Inferior parietal cortex (tissue), 1 donor: ENCODE data around the gene APH1B.
"Not testable (repeated sequence)": the region's sequence is repeated elsewhere in the genome, so short reads cannot be mapped to it uniquely, and the experiment has no call there.

Experiments
- DNase-seq: peaks from one replicate; pipeline ENCODE4 v3.0.0-alpha.2; 2016; ENCODE audit errors: extremely low spot score

APH1B gene

DNA sequence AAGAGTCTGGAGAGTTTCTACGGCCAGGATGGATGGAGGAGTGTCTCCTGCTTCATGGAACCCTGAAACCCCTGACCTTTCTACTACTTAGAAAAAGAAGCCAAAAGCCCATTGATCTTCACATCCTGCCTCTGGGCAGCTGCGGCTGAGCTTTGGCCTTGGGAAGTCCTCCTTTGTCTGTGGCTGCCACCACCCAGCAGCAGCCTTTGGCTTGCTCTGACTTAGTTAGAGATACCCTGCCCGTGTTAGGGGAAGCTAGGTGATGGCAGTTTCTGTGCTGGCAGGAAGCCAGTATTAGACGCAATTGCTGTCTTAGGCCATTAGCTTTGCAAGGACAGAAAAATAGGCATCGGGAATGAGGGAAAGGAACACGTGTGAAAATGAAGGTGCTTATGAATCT lies 18.8 kb downstream of the APH1B start:
- DNase-seq = no peak

DNA sequence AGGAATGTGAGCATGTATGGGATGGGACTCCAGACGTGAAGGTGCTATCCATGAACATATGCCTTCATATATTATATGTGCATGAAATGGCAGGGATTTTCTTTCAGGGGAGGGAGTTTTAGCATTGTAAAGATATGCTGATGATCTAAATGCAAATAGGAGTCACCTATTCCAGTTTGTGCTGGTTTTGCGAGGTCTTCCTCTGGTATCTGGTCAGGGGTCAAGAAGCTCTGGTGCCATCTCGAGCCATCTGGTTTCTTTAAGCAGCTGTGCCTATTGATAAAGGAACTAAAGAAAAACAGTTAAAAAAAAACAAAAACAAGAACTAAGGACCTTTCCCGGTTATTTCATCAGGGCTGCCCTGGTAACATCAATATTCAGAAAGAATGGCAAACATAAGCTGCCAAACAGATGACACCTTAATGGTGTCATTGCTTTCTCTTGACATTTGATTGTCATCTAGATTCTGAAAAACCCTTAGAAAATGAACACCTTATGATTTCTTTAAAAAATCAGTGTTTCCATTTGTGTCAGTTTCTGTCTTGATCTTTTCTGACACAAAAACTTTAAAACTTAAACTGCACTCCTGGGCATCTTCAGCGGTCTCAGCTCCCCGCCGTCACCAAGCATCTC lies 22.7 kb downstream of the APH1B start:
- DNase-seq = no peak

DNA sequence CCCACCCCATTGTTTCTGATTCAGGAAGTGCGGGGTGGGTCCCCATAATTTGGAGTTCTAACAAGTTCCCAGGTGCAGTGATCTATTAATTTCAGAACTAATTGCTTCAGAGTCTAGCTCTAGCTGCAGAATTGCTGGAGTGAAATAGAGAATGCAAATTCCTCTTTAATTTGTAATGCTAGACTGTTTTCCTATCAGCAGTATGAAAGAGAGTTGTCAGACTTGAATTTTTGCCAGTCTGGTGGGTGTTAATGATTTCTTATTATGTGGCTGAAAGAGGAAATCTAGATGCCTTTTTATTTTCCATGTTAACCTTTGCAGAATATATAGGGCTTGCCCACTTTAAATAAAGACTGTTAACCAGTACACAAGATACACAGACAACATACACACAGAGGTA lies 23.7 kb downstream of the APH1B start:
- DNase-seq = no peak

DNA sequence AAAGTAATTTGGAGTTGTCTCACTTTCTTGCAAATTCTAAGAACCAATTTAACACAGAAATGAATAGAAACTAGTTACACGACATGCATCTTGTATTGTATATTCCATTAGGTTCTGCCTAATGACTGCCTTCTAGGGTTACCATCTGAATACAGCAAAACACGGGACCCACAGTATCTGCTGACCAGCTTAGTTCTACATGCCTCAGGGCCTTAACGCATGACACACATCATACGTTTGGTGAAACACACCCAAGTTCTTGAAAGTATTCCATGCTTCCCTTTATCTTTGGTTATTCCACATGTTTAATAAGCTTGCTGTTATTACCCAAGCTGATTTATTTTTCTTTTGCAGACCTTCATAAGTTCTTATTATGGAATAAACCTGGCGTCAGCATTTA lies 27.9 kb downstream of the APH1B start:
- no peak for DNase-seq

DNA sequence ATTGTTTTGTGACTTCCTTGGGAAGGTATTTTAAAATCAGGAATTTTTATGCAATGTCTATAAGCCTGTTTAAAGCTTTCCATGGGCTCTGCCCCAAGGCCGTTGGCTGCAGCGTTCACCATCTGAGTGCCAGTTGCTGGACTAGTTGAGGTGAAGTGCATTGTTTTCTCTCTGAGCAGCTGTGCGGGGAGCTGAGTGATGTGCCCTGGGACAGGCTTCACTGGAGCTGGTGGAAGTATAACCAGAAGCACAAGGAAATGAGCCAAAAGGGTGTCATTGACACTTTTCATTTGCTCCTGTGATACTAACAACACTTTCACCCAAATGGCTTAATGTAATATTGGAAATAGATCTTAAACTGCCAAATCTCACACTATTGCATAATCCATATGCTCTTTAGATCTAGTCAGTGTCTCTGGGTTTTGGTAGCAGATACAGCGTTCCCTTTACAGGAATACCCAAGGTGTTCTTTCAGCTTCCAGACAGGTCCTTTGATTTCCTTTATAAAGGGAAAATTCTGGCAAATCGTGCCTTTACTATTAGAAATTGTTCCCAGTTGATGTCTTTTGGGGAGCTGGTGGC lies 29.2 kb downstream of the APH1B start:
- DNase-seq = no peak

DNA sequence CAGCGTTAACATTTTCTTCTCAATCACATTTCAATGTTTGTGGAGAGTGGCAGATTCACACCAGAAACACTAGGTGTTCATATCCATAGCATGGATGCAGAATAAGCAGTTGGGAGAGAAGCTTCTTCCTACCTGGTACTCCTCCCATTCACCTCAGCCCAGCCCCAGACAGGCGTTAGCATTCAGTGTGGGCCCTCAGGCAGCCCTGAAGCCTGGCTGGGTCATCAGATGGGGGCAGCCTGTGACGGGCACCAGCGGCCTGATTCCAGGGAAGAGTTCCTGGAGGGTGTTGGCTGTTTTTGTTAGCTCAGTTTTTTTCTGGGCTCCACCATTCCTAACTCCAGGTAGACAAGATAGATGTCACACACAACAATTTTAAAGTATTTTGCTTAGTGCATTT lies 31.1 kb downstream of the APH1B start:
- DNase-seq = no peak

DNA sequence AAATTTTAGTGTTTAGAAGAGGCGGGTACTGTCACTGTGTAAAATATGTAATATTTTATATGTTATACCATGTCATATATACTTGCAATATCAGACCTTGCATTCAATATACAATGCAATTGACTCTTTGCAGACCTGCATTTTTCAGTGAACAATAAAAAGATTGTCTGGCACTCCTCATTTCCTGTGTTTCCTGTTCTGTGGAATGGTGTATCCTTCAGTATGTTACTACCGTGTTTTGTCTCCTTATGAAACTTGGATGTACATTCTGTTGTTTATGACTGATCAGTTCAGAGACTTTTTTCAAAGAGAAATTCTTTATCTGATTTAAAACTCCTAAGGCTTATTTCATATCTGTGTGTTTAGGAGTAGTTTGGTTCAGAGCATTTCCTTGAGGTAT lies 31.5 kb downstream of the APH1B start:
- no peak for DNase-seq

DNA sequence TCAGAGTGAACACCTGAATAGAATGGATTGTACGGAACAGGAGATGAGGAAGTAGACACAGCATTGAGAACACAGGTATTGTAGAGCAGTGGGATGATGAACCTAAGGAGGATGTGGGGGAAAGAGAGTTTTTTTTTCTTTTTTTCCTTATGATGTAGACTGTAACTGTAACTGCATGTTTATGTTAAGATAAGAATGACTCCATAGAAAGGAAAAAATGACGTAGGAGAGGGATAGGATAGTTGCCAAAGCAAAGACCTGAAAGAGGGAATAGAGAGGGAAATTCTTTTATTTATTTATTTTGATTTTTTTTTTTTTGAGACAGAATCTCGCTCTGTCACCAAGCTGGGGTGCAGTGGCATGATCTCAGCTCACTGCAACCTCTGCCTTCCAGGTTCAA lies 33.2 kb downstream of the APH1B start:
- no peak for DNase-seq

DNA sequence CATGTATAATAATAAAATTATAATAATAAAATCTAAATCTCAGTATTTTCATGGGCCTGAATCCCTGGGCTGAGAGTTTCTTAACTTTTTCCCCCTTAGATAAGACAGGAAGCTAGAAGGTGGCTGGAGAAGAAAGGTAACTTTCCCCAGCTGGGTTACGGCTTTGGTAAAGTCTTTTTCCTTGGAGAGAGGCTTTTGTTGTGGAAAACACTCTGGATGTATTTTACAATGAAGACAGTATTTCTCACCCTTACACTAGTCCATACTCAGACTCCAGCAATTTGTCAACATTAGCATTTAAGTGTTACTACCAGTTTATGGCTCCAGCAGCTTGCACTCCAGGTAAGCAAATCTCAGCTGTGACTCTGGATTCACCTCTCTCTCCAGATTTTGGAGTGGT lies 34.9 kb downstream of the APH1B start:
- no peak for DNase-seq

DNA sequence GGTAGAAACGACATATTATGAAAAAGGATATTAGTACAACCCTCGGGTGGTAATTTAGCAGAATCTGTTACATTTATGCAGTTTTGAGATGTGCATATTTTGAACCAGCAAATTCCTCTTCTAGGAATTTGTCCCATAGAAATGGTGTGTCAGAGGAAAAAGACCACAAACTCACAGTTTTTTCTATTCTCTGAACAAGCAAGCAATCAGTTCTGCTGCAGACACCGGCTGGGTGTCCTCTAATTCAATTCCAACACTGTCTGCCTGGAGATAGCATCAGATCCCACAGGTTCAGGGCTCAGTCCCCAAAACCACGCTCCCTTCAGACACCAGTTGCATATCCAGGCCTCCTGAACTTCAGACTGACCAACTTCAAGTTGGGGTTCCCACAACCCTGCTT lies 36.4 kb downstream of the APH1B start:
- no peak for DNase-seq

DNA sequence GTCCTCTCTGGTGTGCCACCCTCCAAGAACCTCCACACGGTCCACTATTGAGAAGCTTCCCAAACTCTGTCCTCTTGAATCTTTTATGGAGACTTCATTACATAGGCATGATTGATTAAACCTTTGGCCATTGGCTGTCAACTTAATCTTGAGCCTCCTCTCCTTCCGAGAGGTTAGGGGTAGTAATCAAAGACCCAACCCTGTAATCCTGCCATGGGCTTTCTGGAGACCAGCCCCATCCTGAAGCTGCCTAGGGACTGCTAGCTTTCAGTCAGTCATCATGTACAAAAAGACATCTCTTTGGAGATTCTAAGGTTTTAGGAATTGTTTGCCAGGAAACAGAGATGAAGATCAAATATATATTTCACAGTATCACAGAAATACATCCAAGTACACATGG lies 37.0 kb downstream of the APH1B start:
- DNase-seq = no peak

DNA sequence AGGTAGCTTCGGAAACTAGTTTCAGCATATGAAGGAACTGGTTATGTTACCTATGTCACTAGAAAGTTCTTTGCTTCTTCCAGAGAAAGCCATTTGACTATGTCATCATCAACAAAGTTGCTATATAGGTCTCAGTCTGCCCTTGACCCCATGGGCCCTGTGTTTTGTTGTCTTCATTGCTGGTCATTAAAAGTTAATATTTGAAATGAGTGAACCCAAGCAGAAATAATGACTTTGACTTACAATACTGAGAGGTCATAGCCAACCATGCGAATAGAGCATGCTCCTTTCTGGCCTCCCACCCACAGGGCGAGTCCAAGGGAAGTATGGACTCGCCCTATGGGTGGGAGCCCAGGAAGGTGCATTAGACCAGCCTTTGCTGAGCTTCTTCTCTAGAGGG lies 40.9 kb downstream of the APH1B start:
- no peak for DNase-seq

DNA sequence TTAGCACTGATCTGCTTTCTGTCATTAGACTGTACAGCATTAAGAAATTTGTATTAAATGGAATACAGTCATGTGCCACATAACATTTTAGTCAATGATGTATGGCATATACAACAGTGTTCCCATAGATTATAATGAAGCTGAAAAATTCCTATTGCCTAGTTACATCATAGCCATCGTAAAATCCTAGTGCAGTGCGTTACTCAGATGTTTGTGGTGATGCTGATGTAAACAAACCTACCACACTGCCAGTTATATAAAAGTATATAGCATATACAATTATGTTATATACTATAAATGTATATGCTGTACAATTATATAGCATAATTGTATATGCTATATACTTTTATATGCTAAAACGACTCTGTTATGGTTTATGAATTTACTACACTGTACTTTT lies 41.7 kb downstream of the APH1B start:
- DNase-seq = no peak

DNA sequence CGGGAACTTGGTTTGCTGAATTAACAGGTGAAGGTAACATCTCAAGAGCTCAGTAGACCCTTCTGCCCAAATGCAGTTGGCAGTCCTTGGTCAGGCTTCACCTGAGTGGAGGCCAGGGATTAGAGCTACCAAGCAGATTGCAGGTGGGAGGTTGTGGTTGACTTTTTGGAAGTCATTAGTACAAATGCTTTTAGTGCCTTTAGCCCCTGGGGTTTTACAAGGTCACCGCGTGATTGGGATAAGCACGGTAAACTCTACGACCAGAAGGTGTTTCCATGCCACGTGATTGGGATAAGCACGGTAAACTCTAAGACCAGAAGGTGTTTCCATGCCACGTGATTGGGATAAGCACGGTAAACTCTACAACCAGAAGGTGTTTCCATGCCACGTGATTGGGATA lies 43.0 kb downstream of the APH1B start:
- DNase-seq = not testable (repeated sequence)

DNA sequence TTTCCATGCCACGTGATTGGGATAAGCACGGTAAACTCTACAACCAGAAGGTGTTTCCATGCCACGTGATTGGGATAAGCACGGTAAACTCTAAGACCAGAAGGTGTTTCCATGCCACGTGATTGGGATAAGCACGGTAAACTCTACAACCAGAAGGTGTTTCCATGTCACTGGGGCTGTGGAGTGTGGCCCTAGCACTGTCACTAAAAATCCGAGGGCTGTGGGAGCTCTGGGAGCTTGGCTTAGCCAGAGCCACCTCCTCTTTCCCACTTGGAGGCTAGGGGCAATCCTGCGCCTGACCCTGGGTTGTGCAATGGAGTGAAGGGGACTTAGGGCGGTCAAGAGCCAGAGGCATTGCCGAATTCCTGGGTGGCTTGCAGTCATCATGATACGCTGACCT lies 43.6 kb downstream of the APH1B start:
- DNase-seq = not testable (repeated sequence)

DNA sequence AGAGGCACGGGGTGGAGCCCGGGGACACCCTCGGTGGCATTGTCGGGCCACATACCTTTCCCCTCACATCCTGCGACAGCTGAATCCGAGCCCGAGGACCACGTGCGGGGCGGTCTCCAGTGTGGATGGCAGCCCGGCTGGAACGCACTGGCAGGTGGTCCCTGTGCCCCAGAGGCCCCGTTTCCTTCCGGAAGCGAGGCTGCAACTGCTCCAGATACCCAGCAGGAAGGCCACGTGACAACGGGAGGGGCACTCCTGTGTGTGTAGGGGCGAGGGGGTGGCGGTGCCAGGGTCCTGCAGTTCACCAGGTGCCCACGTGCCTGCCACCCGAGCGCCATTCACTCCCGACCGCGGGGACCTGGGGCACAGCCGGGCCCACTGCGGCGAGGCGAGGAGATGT lies 44.1 kb downstream of the APH1B start:
- DNase-seq = no peak

DNA sequence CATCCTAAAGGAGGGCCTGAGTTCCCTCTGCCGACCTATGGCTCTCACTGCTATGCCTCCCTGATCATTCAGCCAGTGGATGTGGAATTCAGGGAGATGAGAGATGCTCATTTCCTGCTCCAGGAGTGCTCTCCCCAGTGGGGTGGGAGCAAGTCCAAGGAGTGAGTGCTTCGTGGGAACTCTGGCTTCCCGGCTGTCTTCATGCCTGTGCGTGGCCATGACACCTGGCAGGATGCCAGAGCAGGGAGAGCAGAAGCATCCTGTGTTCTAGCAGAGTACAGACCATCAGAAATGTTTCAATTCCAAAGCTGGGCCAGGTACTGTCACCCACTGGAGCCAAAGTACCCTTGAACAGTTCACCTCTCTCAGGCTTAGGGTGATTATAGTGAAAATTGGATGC lies 45.1 kb downstream of the APH1B start:
- no peak for DNase-seq

DNA sequence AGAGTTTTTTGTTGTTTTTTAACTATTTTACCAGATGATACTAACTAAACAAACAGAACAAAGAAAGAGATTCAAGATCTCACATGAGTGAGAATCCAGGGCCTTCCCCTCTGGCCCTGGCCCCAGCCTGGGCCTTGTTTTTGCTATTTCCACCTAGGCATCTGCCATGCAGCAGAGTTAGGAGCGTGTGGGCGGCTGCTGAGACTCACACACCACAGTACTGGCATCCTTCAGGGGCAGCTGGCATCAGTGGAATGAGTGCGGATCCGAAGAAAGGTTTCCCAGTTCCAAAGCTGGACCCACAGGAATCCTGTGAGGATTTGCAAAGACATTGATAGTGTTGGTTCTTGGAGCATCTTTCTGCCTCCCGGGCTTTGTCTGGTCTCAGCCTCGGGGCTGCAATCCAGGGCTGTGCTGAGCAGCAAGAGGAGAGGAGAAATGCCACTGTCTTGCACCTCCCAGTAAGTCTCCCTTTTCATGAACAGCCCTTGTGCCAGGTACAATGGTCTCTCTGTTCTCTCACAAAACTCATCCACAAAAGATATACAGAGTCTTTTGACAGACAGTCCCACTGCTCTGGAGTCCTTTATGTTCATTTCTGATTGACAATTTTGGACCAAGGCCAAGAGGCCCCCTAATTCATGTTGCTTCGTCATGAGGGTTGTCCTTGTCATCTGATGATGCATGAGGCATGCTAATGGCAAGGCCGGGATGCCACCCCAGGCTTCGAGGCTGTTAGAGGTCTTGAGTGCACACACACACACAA lies 46.6 kb downstream of the APH1B start:
- peak; percentile 18 for DNase-seq

DNA sequence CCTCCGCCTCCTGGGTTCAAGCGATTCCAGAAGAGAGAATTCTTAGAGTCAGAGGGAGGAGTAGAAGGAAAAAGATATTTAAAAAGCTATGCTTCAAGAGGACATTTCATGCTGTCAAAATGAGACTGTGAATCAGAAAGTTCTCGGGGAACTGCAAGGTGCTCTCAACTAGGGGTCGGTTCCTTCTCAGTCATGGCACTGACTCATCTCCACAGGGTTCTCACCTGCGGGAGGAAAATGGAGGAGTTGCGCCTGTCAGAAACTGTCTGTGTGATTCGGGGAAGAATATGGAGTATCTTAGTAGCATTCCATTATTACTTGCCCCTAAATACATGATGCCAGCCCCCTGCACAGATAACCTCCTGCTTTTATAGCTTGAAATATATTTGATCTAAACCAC lies 47.4 kb downstream of the APH1B start:
- DNase-seq = no peak

DNA sequence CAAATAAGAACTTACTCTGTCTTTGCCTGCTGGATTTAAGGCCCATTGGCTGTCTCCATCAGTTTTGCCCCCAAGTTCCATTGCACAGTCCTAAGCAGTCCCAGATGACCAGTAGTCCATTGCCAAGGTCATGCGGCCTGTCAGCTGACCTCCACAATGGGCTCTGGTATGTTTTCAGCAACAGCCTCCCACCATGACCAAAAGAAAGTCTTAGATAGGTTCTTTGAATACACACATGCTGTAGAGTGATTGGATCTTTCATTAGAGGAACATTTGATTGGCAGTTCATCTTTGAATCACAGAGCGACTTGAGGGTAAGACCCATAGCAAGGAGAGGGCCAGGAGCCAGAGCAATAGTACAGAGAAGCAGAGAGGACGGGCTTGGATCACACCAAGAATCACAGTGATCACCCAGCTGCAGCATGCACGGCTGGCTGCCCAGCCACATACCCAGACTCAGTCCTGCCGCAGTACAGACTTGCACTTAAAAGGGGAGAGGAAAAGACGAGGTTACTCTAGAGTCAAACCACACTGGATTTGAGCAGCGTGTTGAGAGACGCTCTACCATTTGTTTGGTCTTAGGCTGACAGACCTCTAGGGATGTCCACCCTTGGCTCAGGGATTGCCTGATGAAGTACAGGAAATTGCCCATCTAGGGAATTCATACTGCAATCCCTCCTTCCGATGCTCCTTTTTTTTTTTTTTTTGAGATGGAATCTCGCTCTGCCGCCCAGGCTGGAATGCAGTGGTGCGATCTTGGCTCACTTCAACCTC lies 50.4 kb downstream of the APH1B start:
- no peak for DNase-seq

DNA sequence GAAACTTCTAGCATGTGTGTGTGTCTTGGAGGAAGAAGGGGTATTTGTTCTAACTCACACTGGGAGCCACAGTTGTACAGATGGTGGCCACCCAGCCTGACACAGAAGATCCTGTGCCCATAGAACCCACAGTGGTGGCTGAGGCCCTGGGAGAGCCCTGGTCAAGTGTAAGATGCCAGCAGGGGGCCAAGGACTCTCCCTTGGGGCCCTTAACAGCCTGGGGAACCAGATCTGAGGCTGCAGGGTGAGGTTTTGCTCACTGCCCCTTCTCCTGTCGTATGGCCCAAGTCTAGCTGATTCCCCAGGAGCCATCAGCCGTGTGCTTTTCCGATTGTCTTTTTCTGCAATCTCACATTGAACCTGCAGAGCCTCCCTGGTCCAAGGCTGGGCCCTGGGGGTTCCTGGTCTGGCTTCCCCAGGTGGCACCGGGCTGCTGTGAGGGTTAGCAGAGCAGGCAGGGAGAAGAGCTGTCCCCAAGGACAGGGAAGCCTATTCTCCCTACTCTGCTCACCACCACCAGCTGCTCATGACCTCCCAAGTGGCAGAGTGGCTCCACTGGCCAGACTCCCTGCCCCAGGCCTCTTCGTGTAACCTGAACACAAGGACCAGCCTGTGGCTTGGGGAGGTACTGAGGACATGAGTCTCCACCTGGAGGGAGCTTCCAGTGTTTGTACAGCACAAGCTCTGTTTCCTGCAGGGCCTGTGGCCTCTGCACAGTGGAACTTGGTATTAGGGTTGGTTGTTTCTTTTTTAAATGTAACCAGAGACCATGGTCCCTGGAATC lies 52.4 kb downstream of the APH1B start:
- DNase-seq = no peak

DNA sequence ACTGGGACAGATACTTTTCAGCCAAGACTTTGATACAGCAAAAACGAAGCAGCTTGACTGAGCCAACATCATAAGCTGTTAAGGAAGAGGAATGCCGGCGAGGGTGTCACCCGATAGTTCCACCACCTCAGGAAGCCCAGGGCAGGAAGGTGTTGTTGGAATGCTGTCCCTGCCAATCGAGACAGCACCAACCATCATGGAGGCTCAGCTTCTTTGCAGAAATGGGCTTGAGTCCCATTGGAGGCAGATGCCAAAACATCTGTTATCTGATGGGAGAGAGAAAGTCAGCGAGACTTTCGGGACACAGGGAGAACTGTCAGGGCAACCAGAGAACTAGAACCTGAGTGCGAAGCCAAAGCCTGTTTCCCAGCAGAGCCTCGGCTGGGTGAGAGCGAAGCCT lies 53.5 kb downstream of the APH1B start:
- DNase-seq = no peak
